GM12878 (cell line): ENCODE results near the gene FTO. TPM values are rescaled to one million over a fixed set of nuclear protein-coding genes. Genes with fewer than 3 reads are reported as not detected.

ENCODE experiments used
- ATAC-seq: fragments of 200-7000 bp; cut with Tn5 transposase; 3 replicates; pipeline ENCODE4 v1.9.1; 2020; ENCODE audit warnings: mild to moderate bottlenecking, moderate library complexity
- BruUV-seq: library from RNA; stranded (reverse); fragments of 400-500 nt; replicated peaks from 2 replicates; lab custom pipeline; 2021; lab: Mats Ljungman, UMichigan
- CTCF ChIA-PET: fragments of 300-600 bp; sonication (Branson Sonifier 250); formaldehyde crosslinking; extraction: SDS; loops from one replicate; lab custom pipeline; 2021; ENCODE audit warnings: inconsistent platforms; lab: Yijun Ruan, JAX
- POLR2A ChIA-PET: fragments of 350-600 bp; formaldehyde crosslinking; extraction: SDS; loops from one replicate; lab custom pipeline; 2021; ENCODE audit warnings: inconsistent platforms; lab: Charles Lee
- RAD21 ChIA-PET: fragments of 300-600 bp; sonication (Branson Sonifier 250); formaldehyde crosslinking; loops from one replicate; lab custom pipeline; 2023; ENCODE audit warnings: antibody characterized with exemption; ENCODE audit not compliant: unreplicated experiment; lab: Charles Lee
- SMC1A ChIA-PET: fragments of 300-600 bp; sonication (Branson Sonifier 250); formaldehyde crosslinking; loops from one replicate; lab custom pipeline; 2023; ENCODE audit not compliant: unreplicated experiment, uncharacterized antibody; lab: Charles Lee
- DNase-seq: peaks from one replicate; pipeline ENCODE4 v3.0.0-alpha.2; 2011; ENCODE audit warnings: low read depth, low spot score
- FAIRE-seq: peaks from 3 replicates; lab custom pipeline; 2011; peaks lifted over from hg19 to GRCh38; lab: Jason Lieb, UNC
- H2AFZ ChIP-seq: 2 replicates; pipeline ENCODE4 v1.6.0; 2011; ENCODE audit warnings: low read depth, low read length, control low read depth; ENCODE audit not compliant: control insufficient read depth
- H3K27ac ChIP-seq: 2 replicates; pipeline ENCODE4 v1.5.1; 2011; ENCODE audit warnings: control low read depth; ENCODE audit not compliant: control insufficient read depth, insufficient read depth
- H3K27me3 ChIP-seq, 2 experiments: replicated peaks in 1 of 2; 2 replicates each; pipeline versions ENCODE4 v1.6.0 to v1.6.1; 2011; ENCODE audit warnings: low read length in 1 of 2; ENCODE audit not compliant: control insufficient read depth in 2 of 2, insufficient read depth in 2 of 2
- H3K36me3 ChIP-seq, 2 experiments: 2 replicates each; pipeline ENCODE4 v1.5.1; 2011; ENCODE audit warnings: low read length in 1 of 2; ENCODE audit not compliant: control insufficient read depth in 2 of 2, insufficient read depth in 2 of 2
- H3K4me1 ChIP-seq: 2 replicates; pipeline ENCODE4 v1.6.1; 2011; ENCODE audit warnings: mild to moderate bottlenecking, low read length, moderate library complexity, mixed read lengths; ENCODE audit not compliant: control insufficient read depth, insufficient read depth
- H3K4me2 ChIP-seq: 2 replicates; pipeline ENCODE4 v1.6.0; 2011; ENCODE audit warnings: control low read depth; ENCODE audit not compliant: control insufficient read depth, insufficient read depth
- H3K4me3 ChIP-seq: fragments of 200-600 bp; sonication (generic); 2 replicates; pipeline ENCODE4 v1.5.1; 2016
- H3K79me2 ChIP-seq: 2 replicates; pipeline ENCODE4 v1.6.0; 2011; ENCODE audit warnings: low read length; ENCODE audit not compliant: control insufficient read depth, insufficient read depth
- H3K9ac ChIP-seq: 2 replicates; pipeline ENCODE4 v1.8.0; 2011; ENCODE audit warnings: low read length, control low read depth, mixed read lengths; ENCODE audit not compliant: control insufficient read depth, insufficient read depth
- H3K9me3 ChIP-seq: replicated peaks from 3 replicates; pipeline ENCODE4 v1.5.1; 2011; ENCODE audit warnings: mild to moderate bottlenecking, low read length; ENCODE audit not compliant: control insufficient read depth, insufficient read depth
- H4K20me1 ChIP-seq: 2 replicates; pipeline ENCODE4 v1.6.0; 2011; ENCODE audit not compliant: control insufficient read depth, insufficient read depth
- BRCA1 ChIP-seq: IDR thresholded peaks from 2 replicates; pipeline ENCODE4 v1.6.1; 2011; ENCODE audit warnings: low read depth, low read length, improper control_type of control experiment
- CREM ChIP-seq: IDR thresholded peaks from 2 replicates; pipeline ENCODE4 v1.6.1; 2014; ENCODE audit warnings: antibody characterized with exemption, low read depth
- DPF2 ChIP-seq: fragments of 450-650 bp; IDR thresholded peaks from 2 replicates; pipeline ENCODE4 v1.6.1; 2017; ENCODE audit warnings: mild to moderate bottlenecking
- EZH2 ChIP-seq: IDR thresholded peaks from 2 replicates; pipeline ENCODE4 v1.6.1; 2012; ENCODE audit warnings: low read depth, mild to moderate bottlenecking, control low read depth, inconsistent platforms, low read length, borderline replicate concordance; ENCODE audit not compliant: control insufficient read depth
- FOS ChIP-seq: IDR thresholded peaks from 3 replicates; pipeline ENCODE4 v1.6.1; 2011; ENCODE audit warnings: borderline replicate concordance; ENCODE audit not compliant: insufficient read length; ENCODE audit errors: extremely low read depth
- GABPA ChIP-seq: IDR thresholded peaks from 2 replicates; pipeline ENCODE4 v1.6.1; 2014; ENCODE audit warnings: antibody characterized with exemption, low read depth, mild to moderate bottlenecking, inconsistent platforms
- GATAD2B ChIP-seq: fragments of 450-650 bp; conservative IDR thresholded peaks from 2 replicates; pipeline ENCODE4 v1.6.1; 2017; ENCODE audit warnings: low read depth, mild to moderate bottlenecking, moderate library complexity
- HSF1 ChIP-seq: fragments of 150-350 bp; IDR thresholded peaks from 2 replicates; pipeline ENCODE4 v1.6.1; 2014; ENCODE audit warnings: mild to moderate bottlenecking, low read depth, low read length
- IRF5 ChIP-seq: fragments of 450-650 bp; IDR thresholded peaks from 2 replicates; pipeline ENCODE4 v1.6.1; 2017; ENCODE audit warnings: borderline replicate concordance
- KLF5 ChIP-seq: fragments of 450-650 bp; IDR thresholded peaks from 2 replicates; pipeline ENCODE4 v1.6.1; 2014; ENCODE audit warnings: mild to moderate bottlenecking; ENCODE audit not compliant: partially characterized antibody
- MEF2A ChIP-seq: IDR thresholded peaks from 2 replicates; pipeline ENCODE4 v1.6.1; 2011; ENCODE audit warnings: low read depth, mild to moderate bottlenecking, low read length, moderate library complexity; ENCODE audit not compliant: insufficient read depth
- MXI1 ChIP-seq: fragments of 150-350 bp; IDR thresholded peaks from 2 replicates; pipeline ENCODE4 v1.6.1; 2011; ENCODE audit warnings: low read depth, mild to moderate bottlenecking, inconsistent platforms, low read length, improper control_type of control experiment
- MYB ChIP-seq: fragments of 150-350 bp; IDR thresholded peaks from 2 replicates; pipeline ENCODE4 v1.6.1; 2014; ENCODE audit warnings: mild to moderate bottlenecking, low read depth, low read length, borderline replicate concordance
- NBN ChIP-seq: fragments of 450-650 bp; IDR thresholded peaks from 2 replicates; pipeline ENCODE4 v1.6.1; 2016
- PML ChIP-seq: IDR thresholded peaks from 2 replicates; pipeline ENCODE4 v1.6.1; 2012; ENCODE audit warnings: low read length, inconsistent platforms
- SMAD5 ChIP-seq: IDR thresholded peaks from 2 replicates; pipeline ENCODE4 v1.6.1; 2016; ENCODE audit warnings: antibody characterized with exemption, low read depth
- SMC3 ChIP-seq: IDR thresholded peaks from 2 replicates; pipeline ENCODE4 v1.6.1; 2011; ENCODE audit warnings: low read length, improper control_type of control experiment, borderline replicate concordance
- SRF ChIP-seq, 2 experiments: IDR thresholded peaks; 2 replicates each; pipeline ENCODE4 v1.6.1; 2011; ENCODE audit warnings: low read depth in 2 of 2, low read length in 2 of 2, mild to moderate bottlenecking in 1 of 2, moderate library complexity in 1 of 2
- SUZ12 ChIP-seq: fragments of 200-600 bp; sonication (generic); IDR thresholded peaks from one replicate; pipeline ENCODE4 v1.6.1; 2018; ENCODE audit warnings: antibody characterized with exemption, mild to moderate bottlenecking; ENCODE audit not compliant: unreplicated experiment
- WGBS: methylation state at CpG from one replicate; pipeline ENCODE4 v1.1.6; 2016; ENCODE audit warnings: low lambda C conversion rate; ENCODE audit not compliant: insufficient replicate concordance, insufficient coverage; ENCODE audit errors: missing lambda C conversion rate; 5-methylcytosine and 5-hydroxymethylcytosine counted together
- in situ Hi-C: fragments of 300-500 bp; cut with MboI; formaldehyde crosslinking; loops from 9 replicates; pipeline ENCODE4 v1.14.3; 2018; ENCODE audit warnings: mixed read lengths
- intact Hi-C: fragments of 100-400 bp; cut with micrococcal nuclease; formaldehyde crosslinking; loops from one replicate; pipeline ENCODE4 v1.14.2; 2022; ENCODE audit not compliant: unreplicated experiment
- polyA plus RNA-seq, 11 experiments: library from polyadenylated mRNA; depleted of rRNA in 4 of 11; unstranded in 6 of 11; stranded (reverse) in 5 of 11; fragments of >200 nt; fragmentation: Nextera tagmentation in 4 of 11; fragmentation: Illumina TruSeq in 1 of 11; extraction: Ambion mirVana in 4 of 11; extraction: Trizol in 1 of 11; gene quantifications; 1 replicate in 1 of 11; 2 replicates in 10 of 11; pipeline versions ENCODE4 v1.2.1 to v1.2.3, GENCODE V29; 2011 to 2016; ENCODE audit warnings: inconsistent platforms in 2 of 11, missing spikeins in 2 of 11, low read depth in 1 of 11
- total RNA-seq, 4 experiments: library from RNA; depleted of rRNA in 3 of 4; stranded (reverse); fragments of >200 nt in 3 of 4; fragmentation: Illumina TruSeq in 1 of 4; extraction: Trizol in 1 of 4; gene quantifications; 2 replicates each; pipeline versions ENCODE4 v1.2.1 to v1.2.3, GENCODE V29; 2013 to 2021

The FTO gene
- total and polyA plus RNA-seq, 10 of the 15 experiments (the other 5 are each of a cell fraction or from before 2014, with no cell fraction given) = 20.1 to 55.0 (median 47.0) TPM

GRCh38 chr16:53960050-53960812 lies 256.3 kb downstream of the FTO start:
- ATAC-seq = no peak
- 93% methylated on average over 7 of the region's 7 CpGs for WGBS

More at GRCh38 chr16:53960050-53960812, 256.3 kb downstream of the FTO start:
- no peak overlapping the region for H3K4me3 ChIP-seq
- H3K36me3 ChIP-seq = no peaks in the 10 kb centered on the region
- TF ChIP-seq NBN (no peak), SUZ12 (no peak), GABPA (no peak), BRCA1 (no peak), EZH2 (no peak), KLF5 (no peak), CREM (no peak), MYB (no peak), FOS (no peak), IRF5 (no peak), GATAD2B (no peak), DPF2 (no peak), PML (no peak), SMAD5 (no peak), SRF (IDR thresholded peaks at IDR 0.05; ENCODE audit: low read depth in 2 of 2, low read length in 2 of 2) (no peak), MEF2A (no peak), MXI1 (no peak), HSF1 (no peak), SMC3 (no peak)
- TF ChIP-seq, all 136 proteins: peak for 0
- ChIA-PET POLR2A (interaction anchor here (0.6 kb wide), 1 partner anchor 13 kb away, joined by 5 read pairs; no protein-coding TSS in a partner anchor), CTCF (interaction anchor here (1.3 to 1.9 kb wide), 2 partner anchors 11 to 69 kb away, joined by 4 to 6 read pairs; no protein-coding TSS in a partner anchor), SMC1A (interaction anchor here (0.5 kb wide), 1 partner anchor 318 kb away, joined by 3 read pairs; no protein-coding TSS in a partner anchor), RAD21 (no interaction called here)
- DNase-seq (no peak), FAIRE-seq (no peak)
- Histone ChIP-seq H2AFZ (no peak overlapping the region), H3K27ac (no peak overlapping the region), H3K9me3 (no peaks in the 10 kb centered on the region), H4K20me1 (no peaks in the 10 kb centered on the region), H3K9ac (no peak overlapping the region), H3K4me2 (no peak overlapping the region), H3K27me3 (no peaks in the 10 kb centered on the region), H3K79me2 (no peaks in the 10 kb centered on the region), H3K4me1 (no peaks in the 10 kb centered on the region)
- no TSS peak for BruUV-seq
- in situ Hi-C loops = no loop called here
- intact Hi-C loops = no loop called here
